Measurements from ENCODE around the gene CEP57L1. TPM values are rescaled to one million over a fixed set of nuclear protein-coding genes. Genes with fewer than 3 reads are reported as not detected.
A peak's percentile ranks its signal among the peaks of the same experiment; 100 is the strongest.
"Not testable (repeated sequence)": the region's sequence is repeated elsewhere in the genome, so short reads cannot be mapped to it uniquely, and the experiment has no call there.

CEP57L1 gene
- total RNA-seq, 1 donor from 2014 or later = 13.5 TPM

DNA sequence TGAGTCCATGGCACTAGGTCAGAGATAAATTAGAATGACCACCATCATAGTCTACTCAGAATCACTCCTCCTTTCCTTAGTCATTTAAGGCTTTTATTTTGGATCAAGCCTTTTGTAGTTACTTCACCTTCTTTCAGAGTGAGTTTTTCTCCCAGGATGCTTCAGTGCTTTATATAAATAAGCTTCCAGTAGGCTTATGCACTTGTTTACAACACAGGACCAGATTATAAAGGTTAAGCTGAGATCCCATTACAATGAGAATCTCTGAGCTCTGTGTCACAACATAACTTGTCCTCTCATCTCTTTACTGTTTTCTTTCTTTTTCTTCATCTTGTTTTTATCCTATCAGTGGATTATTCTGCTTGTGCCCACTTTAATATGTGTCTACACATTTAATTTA is 47.9 kb downstream of the CEP57L1 start:
- no peak for TF ChIP-seq CTCF (conservative IDR thresholded peaks at IDR 0.05; ENCODE audit: low read depth, low read length)
- no peak for DNase-seq (ENCODE audit: low read depth)
- no peak overlapping the region for H3K4me3 ChIP-seq (ENCODE audit: low read depth, low read length)

DNA sequence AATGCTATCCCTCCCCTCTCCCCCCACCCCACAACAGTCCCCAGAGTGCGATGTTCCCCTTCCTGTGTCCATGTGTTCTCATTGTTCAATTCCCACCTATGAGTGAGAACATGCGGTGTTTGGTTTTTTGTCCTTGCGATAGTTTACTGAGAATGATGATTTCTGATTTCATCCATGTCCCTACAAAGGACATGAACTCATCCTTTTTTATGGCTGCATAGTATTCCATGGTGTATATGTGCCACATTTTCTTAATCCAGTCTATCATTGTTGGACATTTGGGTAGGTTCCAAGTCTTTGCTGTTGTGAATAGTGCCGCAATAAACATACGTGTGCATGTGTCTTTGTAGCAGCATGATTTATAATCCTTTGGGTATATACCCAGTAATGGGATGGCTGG is 52.9 kb downstream of the CEP57L1 start:
- H3K4me3 ChIP-seq (ENCODE audit: low read depth, low read length); DNase-seq (ENCODE audit: low read depth): not testable (repeated sequence)

- DNase-seq (ENCODE audit: low read depth); H3K4me3 ChIP-seq (ENCODE audit: low read depth, low read length): not testable (repeated sequence)
Measured at GRCh38 chr6:109148716-109149115, 53.4 kb downstream of the CEP57L1 start.

- TF ChIP-seq CTCF (conservative IDR thresholded peaks at IDR 0.05; ENCODE audit: low read depth, low read length) = no peak
- no peak for DNase-seq (ENCODE audit: low read depth)
- no peak overlapping the region for H3K4me3 ChIP-seq (ENCODE audit: low read depth, low read length)
Measured at GRCh38 chr6:109153752-109154151, 58.4 kb downstream of the CEP57L1 start.

DNA sequence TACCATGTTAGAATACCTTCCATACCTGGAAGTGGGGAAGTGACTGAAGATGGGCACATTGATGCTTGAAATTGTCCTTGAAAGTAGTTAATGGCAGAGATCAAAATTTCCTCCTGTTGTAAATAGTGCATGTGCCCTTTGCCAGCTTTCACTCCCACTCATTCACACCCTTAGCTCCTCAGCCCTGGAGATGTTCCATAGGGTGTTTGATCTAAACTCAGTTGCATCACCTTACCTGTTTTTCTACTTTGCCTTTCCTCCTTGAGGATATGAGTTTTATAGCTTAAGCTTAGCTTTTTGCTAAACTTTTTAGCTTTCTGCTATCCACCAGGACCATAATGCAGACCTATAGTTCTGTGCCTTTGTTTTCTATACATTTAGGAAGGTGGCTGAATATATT is 69.0 kb downstream of the CEP57L1 start:
- H3K4me3 ChIP-seq (ENCODE audit: low read depth, low read length) = no peak overlapping the region
- no peak for DNase-seq (ENCODE audit: low read depth)
- no peak for TF ChIP-seq CTCF (conservative IDR thresholded peaks at IDR 0.05; ENCODE audit: low read depth, low read length)

GRCh38 chr6:109165392-109165974 is 70.2 kb downstream of the CEP57L1 start:
- DNase-seq (ENCODE audit: low read depth) = peak; percentile 49
- no peak for TF ChIP-seq CTCF (conservative IDR thresholded peaks at IDR 0.05; ENCODE audit: low read depth, low read length)

DNA sequence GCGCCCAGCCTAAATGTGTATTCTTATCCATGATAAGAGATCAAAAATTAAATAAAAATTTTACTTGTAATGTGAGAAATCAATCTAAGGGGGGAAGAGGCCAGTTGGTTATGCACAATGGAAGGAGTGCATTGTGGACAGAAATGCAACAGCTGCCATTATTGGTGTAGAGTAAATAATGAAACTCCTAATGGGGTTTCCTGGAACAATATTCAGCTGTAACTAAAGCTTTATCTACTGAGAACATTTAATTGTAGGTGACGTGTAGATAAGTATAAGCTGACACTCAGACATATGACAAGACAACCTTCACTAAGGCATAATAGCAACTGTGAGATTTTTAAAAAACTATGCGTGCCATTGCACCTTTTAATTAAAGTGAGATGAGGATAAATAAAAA is 71.4 kb downstream of the CEP57L1 start:
- TF ChIP-seq CTCF (conservative IDR thresholded peaks at IDR 0.05; ENCODE audit: low read depth, low read length) = no peak

More at GRCh38 chr6:109165392-109165974, 70.2 kb downstream of the CEP57L1 start:
- H3K4me3 ChIP-seq (ENCODE audit: low read depth, low read length) = no peak overlapping the region

GRCh38 chr6:109167562-109167961 is 72.3 kb downstream of the CEP57L1 start:
- no peak for DNase-seq (ENCODE audit: low read depth)
- no peak overlapping the region for H3K4me3 ChIP-seq (ENCODE audit: low read depth, low read length)
- no peak for TF ChIP-seq CTCF (conservative IDR thresholded peaks at IDR 0.05; ENCODE audit: low read depth, low read length)

More for the DNA sequence above, 71.4 kb downstream of the CEP57L1 start:
- DNase-seq (ENCODE audit: low read depth) = no peak
- no peak overlapping the region for H3K4me3 ChIP-seq (ENCODE audit: low read depth, low read length)
